ENCODE results near the gene CAMK2A. TPM values are rescaled to one million over a fixed set of nuclear protein-coding genes. Genes with fewer than 3 reads are reported as not detected.

Gene CAMK2A
- total RNA-seq, 1 donor from 2014 or later: 1.2 TPM

- Mint-ChIP-seq H3K27me3 (ENCODE audit: low read depth, unreplicated experiment) (no peaks in the 10 kb centered on the region), H3K36me3 (ENCODE audit: low read depth, unreplicated experiment) (peaks cover 2% of the 10 kb centered on the region), H3K4me3 (ENCODE audit: unreplicated experiment) (peak overlapping the region; percentile 76), H3K9me3 (ENCODE audit: unreplicated experiment) (no peaks in the 10 kb centered on the region), H3K27ac (ENCODE audit: unreplicated experiment) (peak overlapping the region; percentile 8), H3K4me1 (ENCODE audit: low read depth, unreplicated experiment) (peaks cover 30% of the 10 kb centered on the region)
- Histone ChIP-seq H3K9ac (ENCODE audit: low read length) (no peak overlapping the region), H3K4me3 (ENCODE audit: insufficient read depth, low read depth, low read length) (no peak overlapping the region), H3K9me3 (ENCODE audit: insufficient read depth, low read depth, low read length) (no peaks in the 10 kb centered on the region), H3K4me1 (ENCODE audit: insufficient read depth, low read length) (peaks cover 32% of the 10 kb centered on the region), H3K4me2 (ENCODE audit: low read length) (no peak overlapping the region), H3K36me3 (ENCODE audit: insufficient read depth, low read length) (no peaks in the 10 kb centered on the region), H3K27ac (ENCODE audit: low read depth, low read length) (peak overlapping the region; percentile 19), H4K20me1 (ENCODE audit: insufficient read depth, low read length) (no peaks in the 10 kb centered on the region), H3K27me3 (ENCODE audit: insufficient read depth, low read length) (no peaks in the 10 kb centered on the region), H2AFZ (ENCODE audit: low read depth, low read length) (no peak overlapping the region), H3K79me2 (ENCODE audit: insufficient read depth, low read length) (no peaks in the 10 kb centered on the region)
- no peak for FAIRE-seq
- TF ChIP-seq CTCF (IDR thresholded peaks at IDR 0.05; ENCODE audit: insufficient read depth, low read depth, low read length) (no peak), EZH2 (IDR thresholded peaks at IDR 0.05; ENCODE audit: insufficient read depth, low read length) (no peak)
- peak; percentile 37 for DNase-seq (ENCODE audit: low read depth)
Measured at GRCh38 chr5:150299571-150300327, 10.2 kb upstream of the CAMK2A start.

GRCh38 chr5:150298701-150299451, 9.3 kb upstream of the CAMK2A start:
- no peaks in the 10 kb centered on the region for H4K20me1 ChIP-seq (ENCODE audit: insufficient read depth, low read length)
- DNase-seq (ENCODE audit: low read depth) (peak; percentile 96), FAIRE-seq (peak; percentile 78)
- no peaks in the 10 kb centered on the region for H3K79me2 ChIP-seq (ENCODE audit: insufficient read depth, low read length)
- no peaks in the 10 kb centered on the region for H3K9me3 ChIP-seq (ENCODE audit: insufficient read depth, low read depth, low read length)
- no peak for TF ChIP-seq EZH2 (IDR thresholded peaks at IDR 0.05; ENCODE audit: insufficient read depth, low read length)
- TF ChIP-seq CTCF (IDR thresholded peaks at IDR 0.05; ENCODE audit: insufficient read depth, low read depth, low read length): no peak
- Mint-ChIP-seq H3K36me3 (ENCODE audit: low read depth, unreplicated experiment) (peaks cover 2% of the 10 kb centered on the region), H3K9me3 (ENCODE audit: unreplicated experiment) (no peaks in the 10 kb centered on the region), H3K27me3 (ENCODE audit: low read depth, unreplicated experiment) (no peaks in the 10 kb centered on the region), H3K4me3 (ENCODE audit: unreplicated experiment) (peak overlapping the region; percentile 15), H3K27ac (ENCODE audit: unreplicated experiment) (peak overlapping the region; percentile 8), H3K4me1 (ENCODE audit: low read depth, unreplicated experiment) (peaks cover 29% of the 10 kb centered on the region)
- H3K4me1 ChIP-seq (ENCODE audit: insufficient read depth, low read length): peaks cover 33% of the 10 kb centered on the region
- no peak overlapping the region for H3K4me2 ChIP-seq (ENCODE audit: low read length)
- no peak overlapping the region for H3K9ac ChIP-seq (ENCODE audit: low read length)
- no peak overlapping the region for H3K4me3 ChIP-seq (ENCODE audit: insufficient read depth, low read depth, low read length)
- H2AFZ ChIP-seq (ENCODE audit: low read depth, low read length): no peak overlapping the region
- H3K36me3 ChIP-seq (ENCODE audit: insufficient read depth, low read length): no peaks in the 10 kb centered on the region
- H3K27ac ChIP-seq (ENCODE audit: low read depth, low read length): peak overlapping the region; percentile 25
- H3K27me3 ChIP-seq (ENCODE audit: insufficient read depth, low read length): no peaks in the 10 kb centered on the region
